ENCODE data around the gene CALHM6.

CALHM6 gene

GRCh38 chr6:116446399-116446798, 14.8 kb upstream of the CALHM6 start:
- DNase-seq: no peak

GRCh38 chr6:116447052-116447451, 14.1 kb upstream of the CALHM6 start:
- DNase-seq: no peak

GRCh38 chr6:116447496-116448011, 13.6 kb upstream of the CALHM6 start:
- no peak for DNase-seq

GRCh38 chr6:116449565-116449964, 11.6 kb upstream of the CALHM6 start:
- DNase-seq: no peak

- peak; percentile 91 for DNase-seq
These were observed 10.9 kb upstream of the CALHM6 start for GRCh38 chr6:116450185-116450710.

GRCh38 chr6:116450769-116451740, 10.1 kb upstream of the CALHM6 start:
- DNase-seq: peak; percentile 51

GRCh38 chr6:116451916-116452315, 9.3 kb upstream of the CALHM6 start:
- DNase-seq: no peak

GRCh38 chr6:116452531-116452930, 8.6 kb upstream of the CALHM6 start:
- DNase-seq: no peak

GRCh38 chr6:116456106-116456505, 5.1 kb upstream of the CALHM6 start:
- no peak for DNase-seq

GRCh38 chr6:116456927-116457326, 4.2 kb upstream of the CALHM6 start:
- no peak for DNase-seq

- no peak for DNase-seq
These were observed 2.9 kb upstream of the CALHM6 start for GRCh38 chr6:116458264-116458663.

- DNase-seq: no peak
These were observed 1.2 kb upstream of the CALHM6 start for GRCh38 chr6:116459927-116460326.

- no peak for DNase-seq
These were observed 1.0 kb downstream of the CALHM6 start for GRCh38 chr6:116461932-116462885.

- DNase-seq: no peak
These were observed 2.1 kb downstream of the CALHM6 start for GRCh38 chr6:116463301-116463700.

- DNase-seq: no peak
These were observed 4.1 kb downstream of the CALHM6 start for GRCh38 chr6:116465246-116465645.

- no peak for DNase-seq
These were observed 5.9 kb downstream of the CALHM6 start for GRCh38 chr6:116467096-116467495.

GRCh38 chr6:116467514-116467913, 6.3 kb downstream of the CALHM6 start:
- DNase-seq: no peak

GRCh38 chr6:116468293-116468692, 7.1 kb downstream of the CALHM6 start:
- no peak for DNase-seq

- no peak for DNase-seq
These were observed 10.4 kb downstream of the CALHM6 start for GRCh38 chr6:116471531-116471930.

- no peak for DNase-seq
These were observed 11.5 kb downstream of the CALHM6 start for GRCh38 chr6:116472706-116473105.

GRCh38 chr6:116475141-116475540, 14.0 kb downstream of the CALHM6 start:
- DNase-seq: no peak

- no peak for DNase-seq
These were observed 15.0 kb downstream of the CALHM6 start for GRCh38 chr6:116476002-116476678.

Data from NCI-H1105 (cell line).